ENCODE results near the gene MIPEP.

Gene MIPEP

DNA sequence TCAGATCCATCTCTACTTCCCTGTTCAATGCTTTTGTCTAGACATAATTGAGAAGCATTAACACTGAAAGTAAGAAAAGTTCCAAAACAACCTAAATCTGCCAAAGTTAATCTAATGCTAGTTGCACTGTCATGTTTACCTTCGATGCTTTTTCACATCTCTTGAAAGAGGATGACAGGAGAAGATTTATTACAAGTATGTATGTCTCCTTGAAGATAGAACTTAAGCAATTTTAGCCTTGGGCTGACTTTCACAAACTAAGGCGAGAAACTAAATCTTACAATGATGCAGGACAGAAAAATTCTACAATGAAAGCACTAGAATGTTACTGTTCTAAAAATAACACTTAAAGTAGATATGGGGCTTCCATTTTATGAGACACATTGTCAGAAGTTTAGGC lies 64.0 kb downstream of the MIPEP start:
- Mint-ChIP-seq H3K27me3 (no peaks in the 10 kb centered on the region), H3K4me1 (no peaks in the 10 kb centered on the region), H3K4me3 (no peak overlapping the region), H3K9me3 (no peaks in the 10 kb centered on the region), H3K27ac (no peak overlapping the region), H3K36me3 (peaks cover 30 to 53% of the 10 kb centered on the region in 2 donors)
- ATAC-seq (replicated peaks) (no peak), DNase-seq (no peak)

GRCh38 chr13:23824371-23824770 lies 64.8 kb downstream of the MIPEP start:
- Mint-ChIP-seq H3K27me3 (no peaks in the 10 kb centered on the region), H3K27ac (no peak overlapping the region), H3K4me1 (no peaks in the 10 kb centered on the region), H3K9me3 (no peaks in the 10 kb centered on the region), H3K36me3 (peaks cover 35 to 56% of the 10 kb centered on the region in 2 donors), H3K4me3 (no peak overlapping the region)
- DNase-seq = no peak
- ATAC-seq (replicated peaks) = no peak

DNA sequence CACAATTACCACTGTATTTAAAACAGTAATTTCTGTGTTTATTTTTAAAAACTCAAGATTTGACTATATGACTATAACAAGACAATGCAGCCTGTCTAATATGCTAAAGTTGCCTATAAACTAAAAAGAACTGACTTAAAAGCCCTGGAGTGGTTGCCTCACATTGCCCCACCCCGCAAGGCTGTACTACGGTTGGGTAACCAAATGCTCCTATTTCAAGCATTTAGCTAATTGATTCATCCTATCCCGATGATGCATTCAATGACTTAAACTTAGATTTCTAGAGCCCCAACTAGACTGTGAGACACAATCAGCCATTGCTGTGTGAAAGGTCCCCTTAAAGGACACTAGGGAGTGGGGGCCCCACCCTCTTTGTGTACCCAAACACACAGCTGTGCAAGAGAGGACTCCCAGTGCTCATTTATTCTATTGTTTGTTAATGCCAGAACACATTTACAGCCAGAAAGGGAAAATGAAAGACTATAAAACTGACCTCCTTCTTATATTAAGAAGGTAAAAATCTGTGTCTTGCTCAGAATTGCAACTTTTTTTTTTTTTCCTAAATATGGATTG lies 66.9 kb downstream of the MIPEP start:
- no peak for DNase-seq
- H3K36me3 Mint-ChIP-seq = peaks cover 35 to 57% of the 10 kb centered on the region in 2 donors
- no peak overlapping the region for H3K4me3 Mint-ChIP-seq
- no peak for ATAC-seq (replicated peaks)
- H3K4me1 Mint-ChIP-seq = peaks cover 3% of the 10 kb centered on the region in 2 donors
- no peaks in the 10 kb centered on the region for H3K9me3 Mint-ChIP-seq
- H3K27ac Mint-ChIP-seq = no peak overlapping the region
- H3K27me3 Mint-ChIP-seq = no peaks in the 10 kb centered on the region

GRCh38 chr13:23820530-23820929 lies 68.7 kb downstream of the MIPEP start:
- Mint-ChIP-seq H3K27me3 (no peaks in the 10 kb centered on the region), H3K36me3 (peaks cover 34 to 57% of the 10 kb centered on the region in 2 donors), H3K27ac (no peak overlapping the region), H3K4me1 (peaks cover 3 to 12% of the 10 kb centered on the region in 2 donors), H3K4me3 (no peak overlapping the region), H3K9me3 (no peaks in the 10 kb centered on the region)
- no peak for DNase-seq
- ATAC-seq (replicated peaks) = no peak

DNA sequence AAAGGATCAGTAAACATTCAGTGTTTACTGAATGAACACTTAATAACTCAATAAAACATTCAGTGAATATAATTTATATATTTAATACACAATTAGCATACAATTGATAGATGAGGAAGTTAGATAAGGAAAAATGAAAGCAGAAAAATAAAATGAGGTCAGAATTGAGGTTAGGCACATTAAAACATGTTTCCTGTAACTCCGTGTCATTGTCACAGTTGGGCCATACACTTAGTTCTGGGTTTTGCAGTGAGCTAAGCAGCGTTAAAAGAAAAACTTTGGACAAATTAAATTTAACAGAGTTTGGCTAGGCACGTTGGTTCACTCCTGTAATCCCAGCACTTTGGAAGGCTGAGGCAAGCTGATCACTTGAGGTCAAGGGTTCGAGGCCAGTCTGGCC lies 71.4 kb downstream of the MIPEP start:
- no peak overlapping the region for H3K27ac Mint-ChIP-seq
- no peak overlapping the region for H3K4me3 Mint-ChIP-seq
- H3K4me1 Mint-ChIP-seq = peaks cover 3 to 12% of the 10 kb centered on the region in 2 donors
- DNase-seq (no peak), ATAC-seq (replicated peaks) (no peak)
- H3K36me3 Mint-ChIP-seq = peaks cover 20 to 35% of the 10 kb centered on the region in 2 donors
- no peaks in the 10 kb centered on the region for H3K9me3 Mint-ChIP-seq
- H3K27me3 Mint-ChIP-seq = no peaks in the 10 kb centered on the region

GRCh38 chr13:23817136-23817535 lies 72.1 kb downstream of the MIPEP start:
- Mint-ChIP-seq H3K27me3 (no peaks in the 10 kb centered on the region), H3K4me1 (peaks cover 4 to 16% of the 10 kb centered on the region in 2 donors), H3K4me3 (no peak overlapping the region), H3K27ac (no peak overlapping the region), H3K9me3 (no peaks in the 10 kb centered on the region), H3K36me3 (peaks cover 16 to 31% of the 10 kb centered on the region in 2 donors)
- ATAC-seq (replicated peaks) (no peak), DNase-seq (no peak)

DNA sequence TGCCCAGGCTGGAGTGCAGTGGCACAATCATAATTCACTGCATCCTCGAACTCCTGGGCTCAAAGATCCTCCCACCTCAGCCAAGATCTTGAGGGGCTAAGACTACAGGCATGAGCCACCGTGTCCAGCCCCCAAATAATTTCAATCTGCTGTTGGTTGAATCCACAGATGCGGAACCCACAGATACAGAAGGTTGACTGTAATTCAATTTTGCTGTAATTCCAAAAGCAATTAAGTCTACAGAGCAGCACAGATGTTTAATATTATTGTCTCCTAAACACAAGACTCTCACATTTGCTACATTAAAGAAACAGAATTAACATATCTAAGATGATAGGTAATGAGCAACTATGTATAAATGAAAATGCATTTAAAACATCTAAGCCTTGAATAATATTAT lies 75.6 kb downstream of the MIPEP start:
- H3K27me3 Mint-ChIP-seq = no peaks in the 10 kb centered on the region
- no peak overlapping the region for H3K27ac Mint-ChIP-seq
- H3K36me3 Mint-ChIP-seq = peaks cover 6 to 22% of the 10 kb centered on the region in 2 donors

GRCh38 chr13:23811366-23812062 lies 77.7 kb downstream of the MIPEP start:
- H3K4me1 Mint-ChIP-seq = peaks cover 18 to 41% of the 10 kb centered on the region in 2 donors
- peak; percentile 34 to 40 for ATAC-seq (replicated peaks)

More for the DNA sequence above, 75.6 kb downstream of the MIPEP start:
- Mint-ChIP-seq H3K9me3 (no peaks in the 10 kb centered on the region), H3K4me3 (no peak overlapping the region), H3K4me1 (peaks cover 17 to 32% of the 10 kb centered on the region in 2 donors)
- ATAC-seq (replicated peaks) (no peak), DNase-seq (no peak)

GRCh38 chr13:23810685-23811240 lies 78.4 kb downstream of the MIPEP start:
- peak; percentile 15 for DNase-seq

More at GRCh38 chr13:23811366-23812062, 77.7 kb downstream of the MIPEP start:
- Mint-ChIP-seq H3K36me3 (peaks cover 3 to 15% of the 10 kb centered on the region in 2 donors), H3K27ac (no peak overlapping the region), H3K4me3 (peak overlapping the region in 1 of 2 donors; percentile 4), H3K9me3 (no peaks in the 10 kb centered on the region), H3K27me3 (no peaks in the 10 kb centered on the region)
- no peak for DNase-seq

GRCh38 chr13:23808803-23809202 lies 80.4 kb downstream of the MIPEP start:
- Mint-ChIP-seq H3K27ac (no peak overlapping the region), H3K9me3 (no peaks in the 10 kb centered on the region), H3K36me3 (peaks cover 10 to 22% of the 10 kb centered on the region in 2 donors), H3K4me1 (peaks cover 18 to 51% of the 10 kb centered on the region in 2 donors), H3K27me3 (peaks cover 0 to 9% of the 10 kb centered on the region in 2 donors), H3K4me3 (no peak overlapping the region)
- no peak for ATAC-seq (replicated peaks)
- DNase-seq = no peak

More at GRCh38 chr13:23810685-23811240, 78.4 kb downstream of the MIPEP start:
- Mint-ChIP-seq H3K9me3 (no peaks in the 10 kb centered on the region), H3K27me3 (no peaks in the 10 kb centered on the region), H3K4me1 (peaks cover 18 to 47% of the 10 kb centered on the region in 2 donors), H3K4me3 (no peak overlapping the region), H3K27ac (no peak overlapping the region), H3K36me3 (peaks cover 0 to 9% of the 10 kb centered on the region in 2 donors)
- peak; percentile 74 for ATAC-seq (replicated peaks)

DNA sequence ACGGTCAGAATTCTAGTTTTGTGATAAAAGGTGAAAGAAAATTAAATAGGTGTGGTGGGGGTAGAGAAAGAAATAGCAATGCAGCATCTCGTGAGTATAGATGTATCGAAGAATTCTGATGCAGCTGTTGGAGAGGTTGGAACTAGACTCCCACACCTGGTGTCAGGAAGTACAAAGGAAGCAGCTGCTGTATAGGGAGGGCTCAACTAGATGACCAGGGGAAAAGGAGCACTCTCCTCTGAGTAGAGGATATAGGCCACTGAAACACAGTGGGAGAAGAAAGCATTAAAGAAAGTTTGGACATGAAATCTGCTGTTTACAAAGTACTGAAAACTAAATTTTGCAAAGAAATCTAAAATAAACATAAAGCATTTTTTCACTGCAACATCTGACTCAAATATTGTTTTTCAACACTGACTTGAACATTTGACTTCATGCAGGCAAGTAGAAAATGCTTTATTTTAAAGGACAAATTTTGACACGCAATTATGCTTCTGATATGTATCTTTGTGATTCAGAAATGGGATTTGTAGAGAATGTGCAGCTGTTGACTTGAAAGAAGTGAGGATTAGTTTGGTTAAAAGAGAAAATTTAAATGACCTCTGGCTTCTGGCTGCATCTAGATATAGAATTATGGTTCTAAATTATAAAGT lies 82.2 kb downstream of the MIPEP start:
- H3K27me3 Mint-ChIP-seq = peaks cover 0 to 9% of the 10 kb centered on the region in 2 donors
- peaks cover 16 to 46% of the 10 kb centered on the region in 2 donors for H3K4me1 Mint-ChIP-seq
- peak overlapping the region; percentile 52 for H3K27ac Mint-ChIP-seq
- DNase-seq = no peak
- peaks cover 14 to 24% of the 10 kb centered on the region in 2 donors for H3K36me3 Mint-ChIP-seq
- H3K9me3 Mint-ChIP-seq = no peaks in the 10 kb centered on the region
- peak overlapping the region; percentile 46 to 66 for H3K4me3 Mint-ChIP-seq
- peak in 1 of 2 donors; percentile 2 for ATAC-seq (replicated peaks)

GRCh38 chr13:23805821-23806220 lies 83.4 kb downstream of the MIPEP start:
- no peak for ATAC-seq (replicated peaks)
- H3K36me3 Mint-ChIP-seq = peaks cover 21 to 27% of the 10 kb centered on the region in 2 donors
- H3K27me3 Mint-ChIP-seq = peaks cover 0 to 14% of the 10 kb centered on the region in 2 donors
- DNase-seq = no peak
- H3K4me1 Mint-ChIP-seq = peaks cover 11 to 35% of the 10 kb centered on the region in 2 donors
- H3K27ac Mint-ChIP-seq = no peak overlapping the region
- H3K9me3 Mint-ChIP-seq = no peaks in the 10 kb centered on the region
- H3K4me3 Mint-ChIP-seq = no peak overlapping the region

- ATAC-seq (replicated peaks) (no peak), DNase-seq (no peak)
- Mint-ChIP-seq H3K27ac (no peak overlapping the region), H3K9me3 (no peaks in the 10 kb centered on the region), H3K27me3 (peaks cover 0 to 14% of the 10 kb centered on the region in 2 donors), H3K36me3 (peaks cover 21 to 27% of the 10 kb centered on the region in 2 donors), H3K4me1 (peaks cover 8 to 31% of the 10 kb centered on the region in 2 donors), H3K4me3 (no peak overlapping the region)
These were observed 84.1 kb downstream of the MIPEP start for GRCh38 chr13:23805122-23805521.

- Mint-ChIP-seq H3K9me3 (no peaks in the 10 kb centered on the region), H3K27me3 (peaks cover 0 to 14% of the 10 kb centered on the region in 2 donors), H3K36me3 (peaks cover 21 to 27% of the 10 kb centered on the region in 2 donors), H3K4me1 (peaks cover 10 to 31% of the 10 kb centered on the region in 2 donors), H3K4me3 (no peak overlapping the region), H3K27ac (no peak overlapping the region)
- no peak for DNase-seq
- no peak for ATAC-seq (replicated peaks)
These were observed 85.0 kb downstream of the MIPEP start for GRCh38 chr13:23804166-23804565.
